GM19193 (cell line): Measurements from ENCODE around the gene MED13L.

Source experiments
- POLR2A ChIP-seq: IDR thresholded peaks from 4 replicates; pipeline ENCODE4 v1.6.1; 2011; ENCODE audit not compliant: insufficient read depth, insufficient read length; ENCODE audit errors: extremely low read depth

MED13L gene

GRCh38 chr12:116246490-116247179, 30.9 kb downstream of the MED13L start:
- no peak for TF ChIP-seq POLR2A

GRCh38 chr12:116245189-116245588, 32.3 kb downstream of the MED13L start:
- no peak for TF ChIP-seq POLR2A

GRCh38 chr12:116244474-116245090, 32.9 kb downstream of the MED13L start:
- no peak for TF ChIP-seq POLR2A

- no peak for TF ChIP-seq POLR2A
Observed at GRCh38 chr12:116244001-116244400, 33.5 kb downstream of the MED13L start.

GRCh38 chr12:116242740-116243139, 34.8 kb downstream of the MED13L start:
- TF ChIP-seq POLR2A, result no peak

- no peak for TF ChIP-seq POLR2A
Observed at GRCh38 chr12:116241157-116241759, 36.2 kb downstream of the MED13L start.

- no peak for TF ChIP-seq POLR2A
Observed at GRCh38 chr12:116238149-116238548, 39.3 kb downstream of the MED13L start.

- TF ChIP-seq POLR2A, result no peak
Observed at GRCh38 chr12:116236976-116237375, 40.5 kb downstream of the MED13L start.

- TF ChIP-seq POLR2A, result no peak
Observed at GRCh38 chr12:116236148-116236731, 41.3 kb downstream of the MED13L start.

GRCh38 chr12:116233669-116234068, 43.8 kb downstream of the MED13L start:
- no peak for TF ChIP-seq POLR2A

GRCh38 chr12:116227811-116228210, 49.7 kb downstream of the MED13L start:
- no peak for TF ChIP-seq POLR2A

GRCh38 chr12:116226026-116226425, 51.5 kb downstream of the MED13L start:
- TF ChIP-seq POLR2A, result no peak

GRCh38 chr12:116222358-116222757, 55.1 kb downstream of the MED13L start:
- TF ChIP-seq POLR2A, result no peak

- TF ChIP-seq POLR2A, result no peak
Observed at GRCh38 chr12:116220756-116221155, 56.7 kb downstream of the MED13L start.

- TF ChIP-seq POLR2A, result no peak
Observed at GRCh38 chr12:116217045-116217735, 60.3 kb downstream of the MED13L start.
